Gastroesophageal sphincter (tissue), 3 donors: ENCODE data around the gene MBTD1.

Experiments used
- CTCF ChIP-seq, 4 experiments: fragments of 200-600 bp in 2 of 4; fragments of 450-650 bp in 2 of 4; sonication (generic) in 1 of 4; IDR thresholded peaks; one replicate each; pipeline ENCODE4 v1.5.1; 2017 to 2019; ENCODE audit warnings: antibody characterized with exemption in 4 of 4, mild to moderate bottlenecking in 2 of 4, moderate library complexity in 2 of 4
- EP300 ChIP-seq: sonication (generic); formaldehyde crosslinking; IDR thresholded peaks from one replicate; pipeline ENCODE4 v1.6.1; 2017; ENCODE audit warnings: antibody characterized with exemption, mild to moderate bottlenecking

- TF ChIP-seq CTCF (IDR thresholded peaks at IDR 0.05) (no peak), EP300 (no peak)
These were observed 27.9 kb downstream of the MBTD1 start for GRCh38 chr17:51231999-51232398.
